Liver (tissue), 9 donors: ENCODE data around the gene DISP3. TPM values are rescaled to one million over a fixed set of nuclear protein-coding genes. Genes with fewer than 3 reads are reported as not detected.

Experiments used
- DNase-seq: peaks from one replicate; pipeline ENCODE4 v3.0.0-alpha.2; 2017; ENCODE audit warnings: low spot score
- H3K27ac ChIP-seq, 2 donors: one replicate each; pipeline ENCODE4 v1.7.0; 2013; ENCODE audit warnings: inconsistent platforms in 2 of 2, low read length in 2 of 2, control low read depth in 1 of 2, low read depth in 1 of 2, mild to moderate bottlenecking in 1 of 2
- H3K27me3 ChIP-seq, 4 donors: one replicate each; pipeline versions ENCODE4 v1.6.1 to v1.7.0; 2013; ENCODE audit warnings: low read length in 3 of 4, inconsistent platforms in 1 of 4, mild to moderate bottlenecking in 1 of 4, moderate library complexity in 1 of 4; ENCODE audit not compliant: control insufficient read depth in 4 of 4, insufficient read depth in 4 of 4
- H3K36me3 ChIP-seq, 4 donors: one replicate each; pipeline versions ENCODE4 v1.6.1 to v1.7.0; 2013; ENCODE audit warnings: low read length in 3 of 4, mild to moderate bottlenecking in 3 of 4, low read depth in 1 of 4, moderate library complexity in 1 of 4; ENCODE audit not compliant: control insufficient read depth in 4 of 4, insufficient read depth in 3 of 4
- H3K4me1 ChIP-seq, 4 donors: one replicate each; pipeline versions ENCODE4 v1.6.1 to v1.7.0; 2013; ENCODE audit warnings: low read length in 3 of 4, mild to moderate bottlenecking in 3 of 4, moderate library complexity in 1 of 4; ENCODE audit not compliant: control insufficient read depth in 4 of 4, insufficient read depth in 4 of 4
- H3K4me3 ChIP-seq, 3 donors: one replicate each; pipeline versions ENCODE4 v1.6.1 to v1.7.0; 2013; ENCODE audit warnings: low read length in 3 of 3, control low read depth in 1 of 3, low read depth in 1 of 3, mild to moderate bottlenecking in 1 of 3
- H3K9ac ChIP-seq, 2 donors: one replicate each; pipeline ENCODE4 v1.7.0; 2013; ENCODE audit warnings: low read length in 2 of 2, mild to moderate bottlenecking in 2 of 2, moderate library complexity in 2 of 2, control low read depth in 1 of 2, low read depth in 1 of 2
- H3K9me3 ChIP-seq, 4 donors: one replicate each; pipeline versions ENCODE4 v1.6.1 to v1.7.0; 2013; ENCODE audit warnings: low read length in 3 of 4; ENCODE audit not compliant: control insufficient read depth in 4 of 4
- EGR1 ChIP-seq, 2 donors: IDR thresholded peaks; 2 replicates each; pipeline ENCODE4 v1.6.1; 2016 to 2018; ENCODE audit warnings: antibody characterized with exemption in 2 of 2, low read depth in 2 of 2
- FOXA1 ChIP-seq: IDR thresholded peaks from 2 replicates; pipeline ENCODE4 v1.6.1; 2016; ENCODE audit warnings: antibody characterized with exemption
- FOXA2 ChIP-seq: IDR thresholded peaks from 2 replicates; pipeline ENCODE4 v1.6.1; 2016; ENCODE audit warnings: antibody characterized with exemption
- GABPA ChIP-seq, 2 donors: IDR thresholded peaks in 1 of 2; conservative IDR thresholded peaks in 1 of 2; 2 replicates each; pipeline ENCODE4 v1.6.1; 2016; ENCODE audit warnings: antibody characterized with exemption in 2 of 2, mild to moderate bottlenecking in 1 of 2, moderate library complexity in 1 of 2
- HNF4A ChIP-seq, 2 donors: conservative IDR thresholded peaks; 2 replicates each; pipeline ENCODE4 v1.6.1; 2016; ENCODE audit warnings: antibody characterized with exemption in 2 of 2, mild to moderate bottlenecking in 2 of 2
- HNF4G ChIP-seq: IDR thresholded peaks from 2 replicates; pipeline ENCODE4 v1.6.1; 2016; ENCODE audit warnings: antibody characterized with exemption
- JUND ChIP-seq, 2 donors: IDR thresholded peaks; 2 replicates each; pipeline ENCODE4 v1.6.1; 2016; ENCODE audit warnings: antibody characterized with exemption in 2 of 2
- NR2F2 ChIP-seq: IDR thresholded peaks from 2 replicates; pipeline ENCODE4 v1.6.1; 2016; ENCODE audit warnings: antibody characterized with exemption
- RAD21 ChIP-seq, 2 donors: IDR thresholded peaks; 2 replicates each; pipeline ENCODE4 v1.6.1; 2016; ENCODE audit warnings: antibody characterized with exemption in 2 of 2, mild to moderate bottlenecking in 2 of 2
- RXRA ChIP-seq, 2 donors: IDR thresholded peaks; 2 replicates each; pipeline ENCODE4 v1.6.1; 2017 to 2018; ENCODE audit warnings: antibody characterized with exemption in 2 of 2, mild to moderate bottlenecking in 1 of 2
- SP1 ChIP-seq: IDR thresholded peaks from 2 replicates; pipeline ENCODE4 v1.6.1; 2018; ENCODE audit warnings: antibody characterized with exemption, mild to moderate bottlenecking
- TAF1 ChIP-seq: conservative IDR thresholded peaks from 2 replicates; pipeline ENCODE4 v1.6.1; 2016; ENCODE audit warnings: antibody characterized with exemption, mild to moderate bottlenecking
- YY1 ChIP-seq: IDR thresholded peaks from 2 replicates; pipeline ENCODE4 v1.6.1; 2016; ENCODE audit warnings: antibody characterized with exemption, mild to moderate bottlenecking
- WGBS: extraction: QIAGEN DNeasy Blood & Tissue Kit; methylation state at CpG from one replicate; pipeline ENCODE4 v1.1.7; 2013; 5-methylcytosine and 5-hydroxymethylcytosine counted together
- polyA plus RNA-seq, 2 donors: library from polyadenylated mRNA; stranded (reverse) in 1 of 2; unstranded in 1 of 2; fragments of 200-250 nt in 1 of 2; fragments of >200 nt in 1 of 2; fragmentation: Nextera tagmentation in 1 of 2; extraction: Ambion mirVana in 1 of 2; gene quantifications; one replicate each; pipeline versions ENCODE4 v1.2.1 to v1.2.3, GENCODE V29; 2013 to 2015
- total RNA-seq, 2 donors: library from RNA; depleted of rRNA; stranded (reverse); fragments of >200 nt; gene quantifications; one replicate each; pipeline ENCODE4 v1.2.3, GENCODE V29; 2014
- TF ChIP-seq, protein P1 (sequence below): fragments of 150-350 bp; IDR thresholded peaks from 2 replicates; pipeline ENCODE4 v1.5.1; 2017; ENCODE audit warnings: improper control_type of control experiment, low read depth, low read length; ENCODE audit not compliant: missing input control
- TF ChIP-seq, protein P2 (sequence below): IDR thresholded peaks from 2 replicates; pipeline ENCODE4 v1.6.1; 2016; ENCODE audit warnings: antibody characterized with exemption, mild to moderate bottlenecking
- TF ChIP-seq, protein P3 (sequence below): IDR thresholded peaks from 2 replicates; pipeline ENCODE4 v1.6.1; 2016; ENCODE audit warnings: antibody characterized with exemption
- TF ChIP-seq, protein P4 (sequence below): IDR thresholded peaks from 2 replicates; pipeline ENCODE4 v1.6.1; 2016; ENCODE audit warnings: antibody characterized with exemption
- TF ChIP-seq, protein P5 (sequence below): IDR thresholded peaks from 2 replicates; pipeline ENCODE4 v1.6.1; 2016; ENCODE audit warnings: antibody characterized with exemption
- donor health status: healthy.
- donor health status: healthy.
- donor health status: healthy.
- donor health status: healthy.
- donor health status: healthy.

Gene DISP3
- total and polyA plus RNA-seq, 4 donors, result 0.02 to 0.08 TPM; not detected in 2

DNA sequence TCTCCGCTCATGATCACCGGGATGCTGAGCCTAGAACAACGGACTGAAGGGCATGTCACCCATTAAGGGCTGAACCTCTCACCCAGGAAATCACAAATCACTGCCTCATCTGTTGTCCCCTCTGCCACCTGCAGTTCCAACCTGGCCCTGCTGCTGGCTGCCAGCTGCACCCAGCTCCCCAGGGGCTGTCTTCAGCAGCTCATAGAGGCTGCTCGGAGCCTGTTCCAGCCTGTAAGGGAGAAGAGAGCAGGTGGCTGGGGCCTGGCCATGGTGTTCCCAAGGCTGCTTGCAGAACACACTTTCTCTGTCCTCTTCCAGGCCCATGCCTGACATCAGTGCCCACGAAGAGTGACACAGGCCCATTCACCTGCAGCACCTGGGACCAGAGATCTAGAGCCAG lies 44.5 kb upstream of the DISP3 start:
- H3K4me3 ChIP-seq, result no peak overlapping the region
- no peaks in the 10 kb centered on the region for H3K4me1 ChIP-seq
- H3K36me3 ChIP-seq, result no peaks in the 10 kb centered on the region
- H3K27me3 ChIP-seq, result no peaks in the 10 kb centered on the region
- H3K9me3 ChIP-seq, result no peaks in the 10 kb centered on the region
- TF ChIP-seq TAF1 (no peak), YY1 (no peak), HNF4G (no peak)
- WGBS, result 79% methylated on average over 5 of the region's 5 CpGs
- no peak overlapping the region for H3K9ac ChIP-seq
- DNase-seq, result no peak
- H3K27ac ChIP-seq, result no peak overlapping the region

DNA sequence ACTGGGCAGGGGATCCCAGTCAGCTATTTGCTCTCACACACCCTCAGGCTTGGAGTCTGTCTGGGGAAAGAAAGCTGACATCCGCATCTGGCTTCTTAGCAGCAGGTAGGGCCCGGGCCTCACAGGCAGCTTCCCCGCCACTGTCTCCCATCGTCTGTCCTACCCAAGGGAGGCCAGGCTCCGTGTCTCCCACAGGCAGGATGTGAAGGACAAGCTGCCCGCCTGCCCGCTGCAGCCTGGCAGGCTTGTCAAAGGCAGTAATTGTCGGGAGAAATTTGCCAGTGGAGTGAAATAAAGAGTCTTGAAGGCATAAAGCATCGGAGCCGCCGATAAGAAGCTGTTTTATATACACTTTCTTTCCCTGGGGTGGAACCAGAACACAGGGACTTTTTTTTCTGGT lies 44.0 kb upstream of the DISP3 start:
- DNase-seq, result no peak
- WGBS, result 84% methylated on average over 11 of the region's 11 CpGs
- Histone ChIP-seq H3K27me3 (no peaks in the 10 kb centered on the region), H3K4me3 (no peak overlapping the region), H3K9ac (no peak overlapping the region), H3K27ac (no peak overlapping the region), H3K36me3 (no peaks in the 10 kb centered on the region), H3K9me3 (no peaks in the 10 kb centered on the region), H3K4me1 (no peaks in the 10 kb centered on the region)
- TF ChIP-seq TAF1 (no peak), HNF4G (no peak), YY1 (no peak), FOXA1 (no peak), RXRA (IDR thresholded peaks at IDR 0.05) (no peak), FOXA2 (no peak), SP1 (no peak), HNF4A (conservative IDR thresholded peaks at IDR 0.05) (no peak), NR2F2 (no peak), RAD21 (IDR thresholded peaks at IDR 0.05) (no peak), JUND (IDR thresholded peaks at IDR 0.05) (no peak)
- TF ChIP-seq, protein P1, sequence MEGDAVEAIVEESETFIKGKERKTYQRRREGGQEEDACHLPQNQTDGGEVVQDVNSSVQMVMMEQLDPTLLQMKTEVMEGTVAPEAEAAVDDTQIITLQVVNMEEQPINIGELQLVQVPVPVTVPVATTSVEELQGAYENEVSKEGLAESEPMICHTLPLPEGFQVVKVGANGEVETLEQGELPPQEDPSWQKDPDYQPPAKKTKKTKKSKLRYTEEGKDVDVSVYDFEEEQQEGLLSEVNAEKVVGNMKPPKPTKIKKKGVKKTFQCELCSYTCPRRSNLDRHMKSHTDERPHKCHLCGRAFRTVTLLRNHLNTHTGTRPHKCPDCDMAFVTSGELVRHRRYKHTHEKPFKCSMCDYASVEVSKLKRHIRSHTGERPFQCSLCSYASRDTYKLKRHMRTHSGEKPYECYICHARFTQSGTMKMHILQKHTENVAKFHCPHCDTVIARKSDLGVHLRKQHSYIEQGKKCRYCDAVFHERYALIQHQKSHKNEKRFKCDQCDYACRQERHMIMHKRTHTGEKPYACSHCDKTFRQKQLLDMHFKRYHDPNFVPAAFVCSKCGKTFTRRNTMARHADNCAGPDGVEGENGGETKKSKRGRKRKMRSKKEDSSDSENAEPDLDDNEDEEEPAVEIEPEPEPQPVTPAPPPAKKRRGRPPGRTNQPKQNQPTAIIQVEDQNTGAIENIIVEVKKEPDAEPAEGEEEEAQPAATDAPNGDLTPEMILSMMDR, result no peak
- TF ChIP-seq, protein P2, sequence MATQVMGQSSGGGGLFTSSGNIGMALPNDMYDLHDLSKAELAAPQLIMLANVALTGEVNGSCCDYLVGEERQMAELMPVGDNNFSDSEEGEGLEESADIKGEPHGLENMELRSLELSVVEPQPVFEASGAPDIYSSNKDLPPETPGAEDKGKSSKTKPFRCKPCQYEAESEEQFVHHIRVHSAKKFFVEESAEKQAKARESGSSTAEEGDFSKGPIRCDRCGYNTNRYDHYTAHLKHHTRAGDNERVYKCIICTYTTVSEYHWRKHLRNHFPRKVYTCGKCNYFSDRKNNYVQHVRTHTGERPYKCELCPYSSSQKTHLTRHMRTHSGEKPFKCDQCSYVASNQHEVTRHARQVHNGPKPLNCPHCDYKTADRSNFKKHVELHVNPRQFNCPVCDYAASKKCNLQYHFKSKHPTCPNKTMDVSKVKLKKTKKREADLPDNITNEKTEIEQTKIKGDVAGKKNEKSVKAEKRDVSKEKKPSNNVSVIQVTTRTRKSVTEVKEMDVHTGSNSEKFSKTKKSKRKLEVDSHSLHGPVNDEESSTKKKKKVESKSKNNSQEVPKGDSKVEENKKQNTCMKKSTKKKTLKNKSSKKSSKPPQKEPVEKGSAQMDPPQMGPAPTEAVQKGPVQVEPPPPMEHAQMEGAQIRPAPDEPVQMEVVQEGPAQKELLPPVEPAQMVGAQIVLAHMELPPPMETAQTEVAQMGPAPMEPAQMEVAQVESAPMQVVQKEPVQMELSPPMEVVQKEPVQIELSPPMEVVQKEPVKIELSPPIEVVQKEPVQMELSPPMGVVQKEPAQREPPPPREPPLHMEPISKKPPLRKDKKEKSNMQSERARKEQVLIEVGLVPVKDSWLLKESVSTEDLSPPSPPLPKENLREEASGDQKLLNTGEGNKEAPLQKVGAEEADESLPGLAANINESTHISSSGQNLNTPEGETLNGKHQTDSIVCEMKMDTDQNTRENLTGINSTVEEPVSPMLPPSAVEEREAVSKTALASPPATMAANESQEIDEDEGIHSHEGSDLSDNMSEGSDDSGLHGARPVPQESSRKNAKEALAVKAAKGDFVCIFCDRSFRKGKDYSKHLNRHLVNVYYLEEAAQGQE, result no peak
- TF ChIP-seq, protein P3, sequence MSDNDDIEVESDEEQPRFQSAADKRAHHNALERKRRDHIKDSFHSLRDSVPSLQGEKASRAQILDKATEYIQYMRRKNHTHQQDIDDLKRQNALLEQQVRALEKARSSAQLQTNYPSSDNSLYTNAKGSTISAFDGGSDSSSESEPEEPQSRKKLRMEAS, result no peak
- TF ChIP-seq, protein P4, sequence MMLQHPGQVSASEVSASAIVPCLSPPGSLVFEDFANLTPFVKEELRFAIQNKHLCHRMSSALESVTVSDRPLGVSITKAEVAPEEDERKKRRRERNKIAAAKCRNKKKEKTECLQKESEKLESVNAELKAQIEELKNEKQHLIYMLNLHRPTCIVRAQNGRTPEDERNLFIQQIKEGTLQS, result no peak

DNA sequence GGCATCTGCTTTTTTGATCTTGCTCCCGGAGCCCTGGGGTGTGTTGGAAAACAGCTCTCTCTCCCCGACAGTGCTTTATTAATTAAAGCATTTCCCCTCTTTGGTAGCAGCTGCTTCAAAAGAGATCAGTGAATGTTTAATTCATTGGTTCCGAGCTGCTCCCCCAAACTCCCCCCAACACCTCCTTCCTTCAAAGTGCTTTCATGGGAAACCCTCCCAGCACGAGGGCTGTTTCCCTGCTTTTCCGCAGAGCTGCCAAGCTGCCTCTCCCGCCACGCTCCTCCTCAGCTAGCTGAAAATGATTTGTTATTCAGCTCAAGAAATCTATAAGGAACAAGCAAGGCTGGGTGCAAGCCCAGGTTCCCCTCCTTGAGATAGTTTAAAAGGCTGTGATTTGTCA lies 40.0 kb upstream of the DISP3 start:
- Histone ChIP-seq H3K9ac (no peak overlapping the region), H3K4me1 (no peaks in the 10 kb centered on the region), H3K36me3 (no peaks in the 10 kb centered on the region), H3K27ac (no peak overlapping the region), H3K4me3 (no peak overlapping the region), H3K9me3 (no peaks in the 10 kb centered on the region), H3K27me3 (peaks cover 0 to 2% (median 0%) of the 10 kb centered on the region in 4 donors)
- WGBS, result 64% methylated on average over 7 of the region's 7 CpGs
- no peak for DNase-seq
- TF ChIP-seq JUND (IDR thresholded peaks at IDR 0.05) (no peak), EGR1 (IDR thresholded peaks at IDR 0.05; ENCODE audit: low read depth in 2 of 2) (no peak), FOXA2 (no peak), YY1 (no peak), TAF1 (no peak), GABPA (IDR thresholded peaks at IDR 0.05 in 1 of 2, conservative IDR thresholded peaks at IDR 0.05 in 1 of 2) (no peak), FOXA1 (no peak), RXRA (IDR thresholded peaks at IDR 0.05) (no peak), RAD21 (IDR thresholded peaks at IDR 0.05) (no peak), SP1 (no peak)
- TF ChIP-seq, protein P2, result no peak
- TF ChIP-seq, protein P5, sequence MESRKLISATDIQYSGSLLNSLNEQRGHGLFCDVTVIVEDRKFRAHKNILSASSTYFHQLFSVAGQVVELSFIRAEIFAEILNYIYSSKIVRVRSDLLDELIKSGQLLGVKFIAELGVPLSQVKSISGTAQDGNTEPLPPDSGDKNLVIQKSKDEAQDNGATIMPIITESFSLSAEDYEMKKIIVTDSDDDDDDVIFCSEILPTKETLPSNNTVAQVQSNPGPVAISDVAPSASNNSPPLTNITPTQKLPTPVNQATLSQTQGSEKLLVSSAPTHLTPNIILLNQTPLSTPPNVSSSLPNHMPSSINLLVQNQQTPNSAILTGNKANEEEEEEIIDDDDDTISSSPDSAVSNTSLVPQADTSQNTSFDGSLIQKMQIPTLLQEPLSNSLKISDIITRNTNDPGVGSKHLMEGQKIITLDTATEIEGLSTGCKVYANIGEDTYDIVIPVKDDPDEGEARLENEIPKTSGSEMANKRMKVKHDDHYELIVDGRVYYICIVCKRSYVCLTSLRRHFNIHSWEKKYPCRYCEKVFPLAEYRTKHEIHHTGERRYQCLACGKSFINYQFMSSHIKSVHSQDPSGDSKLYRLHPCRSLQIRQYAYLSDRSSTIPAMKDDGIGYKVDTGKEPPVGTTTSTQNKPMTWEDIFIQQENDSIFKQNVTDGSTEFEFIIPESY, result no peak
